ENCODE results near the gene SMIM7.

The SMIM7 gene

GRCh38 chr19:16614941-16615340 is 45.0 kb downstream of the SMIM7 start:
- Histone ChIP-seq H3K9me3 (ENCODE audit: control insufficient read depth in 1 of 2, low read length in 2 of 2) (no peaks in the 10 kb centered on the region), H3K9ac (ENCODE audit: low read depth in 1 of 2, low read length in 2 of 2) (no peak overlapping the region), H3K4me1 (ENCODE audit: control insufficient read depth in 1 of 2, insufficient read depth in 2 of 2, low read length in 2 of 2) (peaks cover 4 to 14% of the 10 kb centered on the region in 2 donors), H3K27me3 (ENCODE audit: control insufficient read depth in 1 of 2, insufficient read depth in 2 of 2, low read length in 2 of 2) (no peaks in the 10 kb centered on the region), H3K36me3 (ENCODE audit: control insufficient read depth in 1 of 2, insufficient read depth in 2 of 2, low read length in 2 of 2) (peaks cover 0 to 3% of the 10 kb centered on the region in 2 donors), H3K27ac (ENCODE audit: low read depth, low read length) (no peak overlapping the region), H3K4me3 (ENCODE audit: low read depth in 1 of 2, low read length in 2 of 2) (no peak overlapping the region)

DNA sequence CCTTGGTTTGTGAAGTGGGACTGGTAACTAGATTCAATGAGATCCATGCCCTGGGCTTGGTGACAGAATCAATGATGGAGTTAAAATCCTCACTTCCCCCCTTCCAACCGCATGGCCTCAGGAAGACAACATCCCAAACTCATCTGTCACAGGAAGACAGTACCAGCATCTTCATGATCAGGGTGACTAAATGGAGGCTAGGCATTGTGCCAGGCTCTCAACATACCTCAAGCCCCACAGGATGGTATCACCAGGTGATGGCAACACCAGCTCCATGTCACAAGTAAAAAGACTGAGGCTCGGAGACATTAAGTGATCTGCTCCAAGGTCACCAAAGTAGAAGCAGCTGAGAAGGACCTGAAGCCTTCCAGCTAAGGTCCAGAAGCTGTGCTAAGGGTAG is 46.1 kb downstream of the SMIM7 start:
- Histone ChIP-seq H3K36me3 (ENCODE audit: control insufficient read depth in 1 of 2, insufficient read depth in 2 of 2, low read length in 2 of 2) (peaks cover 0 to 3% of the 10 kb centered on the region in 2 donors), H3K4me1 (ENCODE audit: control insufficient read depth in 1 of 2, insufficient read depth in 2 of 2, low read length in 2 of 2) (peaks cover 4% of the 10 kb centered on the region in 2 donors), H3K9ac (ENCODE audit: low read depth in 1 of 2, low read length in 2 of 2) (no peak overlapping the region), H3K9me3 (ENCODE audit: control insufficient read depth in 1 of 2, low read length in 2 of 2) (no peaks in the 10 kb centered on the region), H3K27ac (ENCODE audit: low read depth, low read length) (no peak overlapping the region), H3K27me3 (ENCODE audit: control insufficient read depth in 1 of 2, insufficient read depth in 2 of 2, low read length in 2 of 2) (no peaks in the 10 kb centered on the region), H3K4me3 (ENCODE audit: low read depth in 1 of 2, low read length in 2 of 2) (no peak overlapping the region)

DNA sequence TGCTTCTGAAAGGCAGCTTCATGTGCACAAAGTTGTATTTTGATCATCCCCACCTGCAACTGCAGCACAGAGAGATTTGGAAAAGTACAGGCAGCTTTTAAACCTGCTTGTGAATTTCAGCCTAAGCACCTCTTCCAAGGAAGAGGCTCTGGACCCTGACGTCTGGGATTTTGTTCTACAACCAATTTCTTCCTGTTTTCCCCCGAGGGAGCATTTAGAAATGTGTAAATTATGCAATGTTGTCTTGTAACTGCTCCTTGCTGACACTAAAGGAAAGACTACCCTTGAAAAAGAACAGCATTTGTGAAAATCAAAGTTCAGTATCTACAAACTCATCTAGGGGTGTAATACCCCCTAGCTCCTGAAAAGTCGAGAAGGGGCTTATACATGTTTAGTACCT is 47.3 kb downstream of the SMIM7 start:
- peaks cover 0 to 3% of the 10 kb centered on the region in 2 donors for H3K36me3 ChIP-seq (ENCODE audit: control insufficient read depth in 1 of 2, insufficient read depth in 2 of 2, low read length in 2 of 2)
- H3K27ac ChIP-seq (ENCODE audit: low read depth, low read length), result no peak overlapping the region
- H3K27me3 ChIP-seq (ENCODE audit: control insufficient read depth in 1 of 2, insufficient read depth in 2 of 2, low read length in 2 of 2), result no peaks in the 10 kb centered on the region
- H3K9ac ChIP-seq (ENCODE audit: low read depth in 1 of 2, low read length in 2 of 2), result no peak overlapping the region
- H3K4me1 ChIP-seq (ENCODE audit: control insufficient read depth in 1 of 2, insufficient read depth in 2 of 2, low read length in 2 of 2), result peaks cover 6 to 8% of the 10 kb centered on the region in 2 donors
- no peaks in the 10 kb centered on the region for H3K9me3 ChIP-seq (ENCODE audit: control insufficient read depth in 1 of 2, low read length in 2 of 2)
- H3K4me3 ChIP-seq (ENCODE audit: low read depth in 1 of 2, low read length in 2 of 2), result no peak overlapping the region

- peaks cover 0 to 7% of the 10 kb centered on the region in 2 donors for H3K36me3 ChIP-seq (ENCODE audit: control insufficient read depth in 1 of 2, insufficient read depth in 2 of 2, low read length in 2 of 2)
- H3K27ac ChIP-seq (ENCODE audit: low read depth, low read length), result no peak overlapping the region
- H3K9me3 ChIP-seq (ENCODE audit: control insufficient read depth in 1 of 2, low read length in 2 of 2), result no peaks in the 10 kb centered on the region
- no peak overlapping the region for H3K9ac ChIP-seq (ENCODE audit: low read depth in 1 of 2, low read length in 2 of 2)
- H3K4me3 ChIP-seq (ENCODE audit: low read depth in 1 of 2, low read length in 2 of 2), result no peak overlapping the region
- no peaks in the 10 kb centered on the region for H3K27me3 ChIP-seq (ENCODE audit: control insufficient read depth in 1 of 2, insufficient read depth in 2 of 2, low read length in 2 of 2)
- peaks cover 7 to 8% of the 10 kb centered on the region in 2 donors for H3K4me1 ChIP-seq (ENCODE audit: control insufficient read depth in 1 of 2, insufficient read depth in 2 of 2, low read length in 2 of 2)
These were observed 48.8 kb downstream of the SMIM7 start for GRCh38 chr19:16611121-16611520.

DNA sequence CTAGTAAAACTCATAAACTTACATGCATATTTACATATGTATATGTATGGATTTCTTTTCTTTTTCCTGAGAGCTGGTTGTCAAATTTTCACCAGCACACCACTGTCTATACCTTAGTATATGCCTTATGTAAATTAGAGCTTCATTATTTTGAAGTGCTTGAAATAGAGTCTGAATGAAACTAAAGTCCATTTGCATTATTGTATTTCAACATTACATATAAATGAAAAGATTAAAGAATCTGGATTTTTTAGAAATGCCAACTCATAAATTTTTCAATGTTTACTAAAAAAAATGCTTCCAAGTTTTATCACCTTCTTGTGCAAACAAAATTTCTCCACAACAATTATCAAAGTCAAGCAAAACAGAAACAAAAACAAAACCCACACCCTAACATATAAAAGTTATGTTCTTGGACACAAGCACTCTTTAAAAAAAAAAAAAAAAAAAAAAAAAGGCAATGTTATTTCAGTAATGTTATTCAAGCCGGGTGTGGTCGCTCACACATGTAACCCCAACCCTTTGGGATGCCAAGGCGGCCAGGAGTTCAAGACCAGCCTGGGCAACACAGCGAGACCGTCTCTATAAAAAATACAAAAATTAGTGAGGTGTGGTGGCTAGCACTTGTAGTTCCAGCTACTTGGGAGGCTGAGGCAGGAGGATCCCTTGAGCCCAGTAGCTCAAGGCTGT is 50.3 kb downstream of the SMIM7 start:
- no peaks in the 10 kb centered on the region for H3K27me3 ChIP-seq (ENCODE audit: control insufficient read depth in 1 of 2, insufficient read depth in 2 of 2, low read length in 2 of 2)
- no peak overlapping the region for H3K9ac ChIP-seq (ENCODE audit: low read depth in 1 of 2, low read length in 2 of 2)
- H3K27ac ChIP-seq (ENCODE audit: low read depth, low read length), result no peak overlapping the region
- H3K4me3 ChIP-seq (ENCODE audit: low read depth in 1 of 2, low read length in 2 of 2), result no peak overlapping the region
- H3K4me1 ChIP-seq (ENCODE audit: control insufficient read depth in 1 of 2, insufficient read depth in 2 of 2, low read length in 2 of 2), result peaks cover 8 to 16% of the 10 kb centered on the region in 2 donors
- H3K9me3 ChIP-seq (ENCODE audit: control insufficient read depth in 1 of 2, low read length in 2 of 2), result no peaks in the 10 kb centered on the region
- peaks cover 0 to 7% of the 10 kb centered on the region in 2 donors for H3K36me3 ChIP-seq (ENCODE audit: control insufficient read depth in 1 of 2, insufficient read depth in 2 of 2, low read length in 2 of 2)

- Histone ChIP-seq H3K4me3 (ENCODE audit: low read depth in 1 of 2, low read length in 2 of 2) (peak overlapping the region in 1 of 2 donors; percentile 19), H3K4me1 (ENCODE audit: control insufficient read depth in 1 of 2, insufficient read depth in 2 of 2, low read length in 2 of 2) (peaks cover 8 to 16% of the 10 kb centered on the region in 2 donors), H3K36me3 (ENCODE audit: control insufficient read depth in 1 of 2, insufficient read depth in 2 of 2, low read length in 2 of 2) (peaks cover 0 to 6% of the 10 kb centered on the region in 2 donors), H3K9me3 (ENCODE audit: control insufficient read depth in 1 of 2, low read length in 2 of 2) (no peaks in the 10 kb centered on the region), H3K27ac (ENCODE audit: low read depth, low read length) (no peak overlapping the region), H3K27me3 (ENCODE audit: control insufficient read depth in 1 of 2, insufficient read depth in 2 of 2, low read length in 2 of 2) (no peaks in the 10 kb centered on the region), H3K9ac (ENCODE audit: low read depth in 1 of 2, low read length in 2 of 2) (no peak overlapping the region)
These were observed 51.6 kb downstream of the SMIM7 start for GRCh38 chr19:16608290-16608739.

DNA sequence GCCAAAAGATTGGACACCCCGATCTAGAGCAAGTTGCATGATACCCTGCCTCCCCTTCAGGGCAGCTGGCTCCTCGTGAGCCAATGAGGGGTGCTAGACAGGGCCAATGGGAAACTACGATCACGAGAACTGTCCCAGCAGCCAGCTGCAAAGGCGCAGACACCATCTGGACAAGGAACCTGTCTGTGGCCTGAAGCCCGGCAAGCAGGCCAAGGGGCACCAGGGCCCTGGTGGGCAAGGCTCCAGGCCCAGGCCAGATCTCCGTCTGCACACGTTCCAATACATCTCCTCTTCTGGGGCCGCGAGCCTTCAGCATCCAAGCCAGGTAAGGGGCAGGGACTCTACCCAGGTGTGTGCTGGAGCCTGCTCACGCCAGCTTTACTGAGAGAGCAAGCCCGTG is 52.1 kb downstream of the SMIM7 start:
- Histone ChIP-seq H3K9me3 (ENCODE audit: control insufficient read depth in 1 of 2, low read length in 2 of 2) (no peaks in the 10 kb centered on the region), H3K9ac (ENCODE audit: low read depth in 1 of 2, low read length in 2 of 2) (no peak overlapping the region), H3K4me3 (ENCODE audit: low read depth in 1 of 2, low read length in 2 of 2) (no peak overlapping the region), H3K4me1 (ENCODE audit: control insufficient read depth in 1 of 2, insufficient read depth in 2 of 2, low read length in 2 of 2) (peaks cover 8 to 16% of the 10 kb centered on the region in 2 donors), H3K27ac (ENCODE audit: low read depth, low read length) (peak overlapping the region; percentile 62), H3K27me3 (ENCODE audit: control insufficient read depth in 1 of 2, insufficient read depth in 2 of 2, low read length in 2 of 2) (no peaks in the 10 kb centered on the region), H3K36me3 (ENCODE audit: control insufficient read depth in 1 of 2, insufficient read depth in 2 of 2, low read length in 2 of 2) (peaks cover 0 to 6% of the 10 kb centered on the region in 2 donors)

GRCh38 chr19:16605553-16605994 is 54.4 kb downstream of the SMIM7 start:
- H3K4me1 ChIP-seq (ENCODE audit: control insufficient read depth in 1 of 2, insufficient read depth in 2 of 2, low read length in 2 of 2), result peaks cover 8 to 16% of the 10 kb centered on the region in 2 donors
- no peak overlapping the region for H3K4me3 ChIP-seq (ENCODE audit: low read depth in 1 of 2, low read length in 2 of 2)
- H3K27ac ChIP-seq (ENCODE audit: low read depth, low read length), result no peak overlapping the region
- H3K9me3 ChIP-seq (ENCODE audit: control insufficient read depth in 1 of 2, low read length in 2 of 2), result no peaks in the 10 kb centered on the region
- H3K27me3 ChIP-seq (ENCODE audit: control insufficient read depth in 1 of 2, insufficient read depth in 2 of 2, low read length in 2 of 2), result no peaks in the 10 kb centered on the region
- peaks cover 0 to 6% of the 10 kb centered on the region in 2 donors for H3K36me3 ChIP-seq (ENCODE audit: control insufficient read depth in 1 of 2, insufficient read depth in 2 of 2, low read length in 2 of 2)
- no peak overlapping the region for H3K9ac ChIP-seq (ENCODE audit: low read depth in 1 of 2, low read length in 2 of 2)

GRCh38 chr19:16605115-16605514 is 54.8 kb downstream of the SMIM7 start:
- no peaks in the 10 kb centered on the region for H3K27me3 ChIP-seq (ENCODE audit: control insufficient read depth in 1 of 2, insufficient read depth in 2 of 2, low read length in 2 of 2)

GRCh38 chr19:16604615-16605014 is 55.3 kb downstream of the SMIM7 start:
- H3K27me3 ChIP-seq (ENCODE audit: control insufficient read depth in 1 of 2, insufficient read depth in 2 of 2, low read length in 2 of 2), result no peaks in the 10 kb centered on the region
- H3K4me1 ChIP-seq (ENCODE audit: control insufficient read depth in 1 of 2, insufficient read depth in 2 of 2, low read length in 2 of 2), result peaks cover 8 to 16% of the 10 kb centered on the region in 2 donors
- no peak overlapping the region for H3K9ac ChIP-seq (ENCODE audit: low read depth in 1 of 2, low read length in 2 of 2)
- H3K27ac ChIP-seq (ENCODE audit: low read depth, low read length), result no peak overlapping the region
- H3K36me3 ChIP-seq (ENCODE audit: control insufficient read depth in 1 of 2, insufficient read depth in 2 of 2, low read length in 2 of 2), result peaks cover 0 to 6% of the 10 kb centered on the region in 2 donors
- no peaks in the 10 kb centered on the region for H3K9me3 ChIP-seq (ENCODE audit: control insufficient read depth in 1 of 2, low read length in 2 of 2)
- no peak overlapping the region for H3K4me3 ChIP-seq (ENCODE audit: low read depth in 1 of 2, low read length in 2 of 2)

More at GRCh38 chr19:16605115-16605514, 54.8 kb downstream of the SMIM7 start:
- H3K27ac ChIP-seq (ENCODE audit: low read depth, low read length), result no peak overlapping the region
- H3K4me3 ChIP-seq (ENCODE audit: low read depth in 1 of 2, low read length in 2 of 2), result no peak overlapping the region
- peaks cover 8 to 16% of the 10 kb centered on the region in 2 donors for H3K4me1 ChIP-seq (ENCODE audit: control insufficient read depth in 1 of 2, insufficient read depth in 2 of 2, low read length in 2 of 2)
- H3K36me3 ChIP-seq (ENCODE audit: control insufficient read depth in 1 of 2, insufficient read depth in 2 of 2, low read length in 2 of 2), result peaks cover 0 to 6% of the 10 kb centered on the region in 2 donors
- no peaks in the 10 kb centered on the region for H3K9me3 ChIP-seq (ENCODE audit: control insufficient read depth in 1 of 2, low read length in 2 of 2)
- H3K9ac ChIP-seq (ENCODE audit: low read depth in 1 of 2, low read length in 2 of 2), result no peak overlapping the region
